GM21423 (cell line): ENCODE measurements around the gene IL6R.
A peak's percentile ranks its signal among the peaks of the same experiment; 100 is the strongest.
"Not testable (repeated sequence)": the region's sequence is repeated elsewhere in the genome, so short reads cannot be mapped to it uniquely, and the experiment has no call there.

ENCODE experiments used
- ATAC-seq: cut with Tn5 transposase; IDR thresholded peaks from one replicate; pipeline ENCODE4 v1.9.1; 2021; ENCODE audit warnings: mild to moderate bottlenecking, moderate library complexity; ENCODE audit not compliant: unreplicated experiment

Gene IL6R

GRCh38 chr1:154404984-154405746 is at the start of gene IL6R:
Gene IL6R (plus strand): TSS chr1:154405343. CDS start chr1:154405630, 287 bp downstream.
- peak; percentile 33 for ATAC-seq

DNA sequence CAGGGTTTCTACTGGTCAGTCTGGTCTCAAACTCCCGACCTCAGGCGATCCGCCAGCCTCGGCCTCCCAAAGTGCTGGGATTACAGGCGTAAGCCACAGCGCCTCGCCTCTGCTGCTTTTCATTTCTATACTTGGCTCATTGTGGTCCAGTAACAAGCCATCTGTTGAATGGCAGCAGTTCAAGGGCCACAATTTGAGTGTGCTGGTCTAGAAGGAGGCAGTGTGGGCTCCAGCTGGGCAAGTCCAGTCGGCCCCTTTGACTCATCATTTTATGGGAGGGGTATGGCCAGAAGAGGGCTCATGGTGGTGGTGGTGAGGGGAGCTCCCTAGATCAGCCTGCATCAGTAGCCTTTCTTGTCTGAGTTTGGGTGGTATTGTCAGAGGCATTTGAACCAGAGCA is 46.6 kb upstream of the IL6R start:
- no peak for ATAC-seq

- ATAC-seq = no peak
Observed at GRCh38 chr1:154360288-154360687, 44.9 kb upstream of the IL6R start.

GRCh38 chr1:154360881-154361280 is 44.3 kb upstream of the IL6R start:
- not testable (repeated sequence) for ATAC-seq

DNA sequence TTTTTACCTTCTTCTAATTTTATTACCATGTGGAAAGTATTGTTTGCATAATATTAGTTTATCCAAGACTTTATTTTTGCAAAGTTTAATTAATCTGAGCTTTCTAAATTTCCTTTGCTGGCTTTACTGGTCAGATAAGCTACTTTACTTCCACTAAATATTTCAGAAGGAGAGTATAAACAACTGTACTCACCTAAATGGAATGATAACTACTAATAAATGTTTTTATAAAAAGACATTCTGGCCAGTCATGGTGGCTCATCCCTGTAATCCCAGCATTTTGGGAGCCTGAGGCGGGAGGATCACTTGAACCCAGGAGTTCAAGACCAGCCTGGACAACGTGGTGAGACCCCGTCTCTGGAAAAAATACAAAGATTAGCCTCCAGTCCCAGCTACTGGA is 43.8 kb upstream of the IL6R start:
- no peak for ATAC-seq

GRCh38 chr1:154371436-154371835 is 33.7 kb upstream of the IL6R start:
- no peak for ATAC-seq

DNA sequence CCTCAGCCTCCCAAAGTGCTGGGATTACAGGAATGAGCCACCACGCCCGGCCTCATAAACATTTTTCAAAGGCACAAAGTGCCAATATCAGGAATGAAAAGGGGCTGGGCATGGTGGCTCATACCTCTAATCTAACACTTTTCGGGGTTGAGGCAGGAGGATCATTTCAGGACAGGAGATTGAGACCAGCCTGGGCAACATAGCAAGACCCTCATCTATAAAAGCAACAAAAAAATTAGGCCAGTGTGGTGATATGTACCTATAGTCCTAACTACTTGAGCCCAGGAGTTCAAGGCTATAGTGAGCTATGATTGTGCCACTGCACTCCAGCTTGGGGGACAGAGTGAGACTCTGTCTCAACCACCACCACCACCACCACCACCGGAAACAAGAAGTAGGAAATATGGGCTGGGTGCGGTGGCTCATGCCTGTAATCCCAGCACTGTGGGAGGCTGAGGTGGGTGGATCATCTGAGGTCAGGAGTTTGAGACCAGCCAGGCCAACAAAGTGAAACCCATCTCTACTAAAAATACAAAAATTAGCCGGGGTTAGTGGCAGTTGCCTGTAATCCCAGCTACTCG is 31.3 kb upstream of the IL6R start:
- not testable (repeated sequence) for ATAC-seq

DNA sequence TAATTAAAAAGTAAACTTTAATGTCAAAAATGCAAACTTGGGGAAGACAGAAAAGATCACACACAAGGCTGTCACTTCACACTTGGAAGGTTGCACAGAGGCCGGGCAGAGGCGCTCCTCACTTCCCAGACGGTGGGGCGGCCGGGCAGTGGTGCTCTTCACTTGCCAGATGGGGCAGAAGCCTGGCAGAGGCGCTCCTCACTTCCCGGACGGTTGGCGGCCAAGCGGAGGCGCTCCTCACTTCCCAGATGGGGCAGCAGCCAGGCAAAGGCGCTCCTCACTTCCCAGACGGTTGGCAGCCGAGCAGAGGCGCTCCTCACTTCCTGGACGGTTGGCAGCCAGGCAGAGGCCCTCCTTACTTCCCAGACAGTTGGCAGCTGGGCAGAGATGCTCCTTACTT is 25.8 kb upstream of the IL6R start:
- ATAC-seq = no peak

GRCh38 chr1:154384650-154385489 is 20.3 kb upstream of the IL6R start:
- ATAC-seq = no peak

DNA sequence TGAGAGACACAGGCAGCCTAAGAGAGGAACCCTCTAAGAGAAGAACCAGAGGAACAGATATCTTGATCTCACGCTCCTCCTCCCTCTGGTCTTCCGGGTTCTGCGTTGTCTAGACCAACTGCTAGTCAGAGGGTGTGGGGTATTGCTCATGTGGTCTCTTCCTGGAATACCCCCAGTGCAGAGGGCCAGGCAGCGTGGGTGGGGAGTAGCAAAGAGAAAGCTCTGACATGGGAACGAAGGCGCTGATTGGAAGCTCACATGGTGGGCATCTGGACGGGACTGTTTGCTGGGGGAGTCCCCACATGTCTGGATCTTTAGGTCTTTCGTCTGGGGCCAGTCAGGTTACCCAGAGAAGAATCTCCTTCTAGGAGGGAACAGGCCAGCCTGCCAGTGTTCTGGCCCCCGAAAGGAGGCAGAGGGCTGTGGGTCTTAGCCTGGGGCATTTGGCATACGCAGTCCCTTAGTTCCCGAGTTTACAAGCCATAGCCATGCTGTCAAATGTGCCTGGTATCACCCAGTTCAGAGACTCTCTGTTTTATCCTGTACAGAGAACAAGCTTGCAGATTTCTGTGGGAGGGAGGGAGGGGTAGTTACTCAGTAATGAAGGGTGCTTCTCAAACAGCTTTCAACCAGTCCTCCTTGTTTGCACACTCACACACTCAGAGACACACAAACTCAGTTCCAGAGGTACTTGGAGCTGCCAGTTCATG is 18.3 kb upstream of the IL6R start:
- ATAC-seq = no peak

DNA sequence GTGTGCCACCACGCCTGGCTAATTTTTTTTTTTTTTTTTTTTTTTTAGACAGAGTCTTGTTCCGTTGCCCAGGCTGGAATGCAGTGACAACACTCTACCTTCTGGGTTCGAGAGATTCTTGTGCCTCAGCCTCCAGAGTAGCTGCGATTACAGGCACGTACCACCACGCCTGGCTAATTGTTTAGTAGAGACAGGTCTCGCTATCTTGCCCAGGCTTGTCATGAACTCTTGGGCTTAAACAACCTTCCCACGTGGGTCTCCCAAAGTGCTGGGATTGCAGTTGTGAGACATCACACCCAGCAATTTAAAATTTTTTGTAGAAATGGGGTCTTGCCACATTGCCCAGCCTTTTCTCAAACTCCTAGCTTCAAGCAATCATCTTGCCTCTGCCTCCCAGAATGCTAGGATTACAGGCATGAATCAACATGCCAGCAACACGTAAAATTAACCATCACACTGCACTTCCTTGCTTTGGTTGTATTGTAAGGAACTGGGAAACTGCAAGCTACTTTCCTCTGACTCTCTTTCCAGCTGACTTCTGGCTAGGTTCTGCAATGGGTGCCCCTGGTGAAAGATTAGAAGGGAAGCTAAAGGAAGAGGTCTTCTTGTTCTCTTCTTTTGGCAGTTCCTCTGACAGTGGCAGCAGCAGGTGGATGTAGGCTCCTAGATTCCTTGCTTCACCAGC is 13.9 kb upstream of the IL6R start:
- no peak for ATAC-seq

- ATAC-seq = no peak
Observed at GRCh38 chr1:154398141-154398540, 7.0 kb upstream of the IL6R start.

- ATAC-seq = no peak
Observed at GRCh38 chr1:154398678-154399077, 6.5 kb upstream of the IL6R start.

DNA sequence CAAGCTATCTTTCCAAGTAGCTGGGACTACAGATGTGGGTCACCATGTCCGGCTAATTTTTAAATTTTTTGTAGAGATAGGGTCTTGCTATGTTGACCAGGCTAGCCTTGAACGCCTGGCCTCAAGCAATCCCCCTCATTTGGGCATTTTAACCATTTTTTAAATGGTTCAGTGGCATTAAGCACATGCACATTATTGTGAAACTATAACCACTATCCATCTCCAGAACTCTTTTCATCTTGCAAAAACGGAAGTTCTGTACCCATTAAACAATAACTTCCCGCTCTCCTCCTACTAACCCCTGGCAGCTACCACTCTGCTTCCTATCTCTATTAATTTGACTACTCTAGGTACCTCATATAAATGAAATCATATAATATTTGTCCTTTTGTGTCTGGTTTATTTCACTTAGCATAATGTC is 4.8 kb upstream of the IL6R start:
- no peak for ATAC-seq

GRCh38 chr1:154402409-154402921 is 2.7 kb upstream of the IL6R start:
- no peak for ATAC-seq

DNA sequence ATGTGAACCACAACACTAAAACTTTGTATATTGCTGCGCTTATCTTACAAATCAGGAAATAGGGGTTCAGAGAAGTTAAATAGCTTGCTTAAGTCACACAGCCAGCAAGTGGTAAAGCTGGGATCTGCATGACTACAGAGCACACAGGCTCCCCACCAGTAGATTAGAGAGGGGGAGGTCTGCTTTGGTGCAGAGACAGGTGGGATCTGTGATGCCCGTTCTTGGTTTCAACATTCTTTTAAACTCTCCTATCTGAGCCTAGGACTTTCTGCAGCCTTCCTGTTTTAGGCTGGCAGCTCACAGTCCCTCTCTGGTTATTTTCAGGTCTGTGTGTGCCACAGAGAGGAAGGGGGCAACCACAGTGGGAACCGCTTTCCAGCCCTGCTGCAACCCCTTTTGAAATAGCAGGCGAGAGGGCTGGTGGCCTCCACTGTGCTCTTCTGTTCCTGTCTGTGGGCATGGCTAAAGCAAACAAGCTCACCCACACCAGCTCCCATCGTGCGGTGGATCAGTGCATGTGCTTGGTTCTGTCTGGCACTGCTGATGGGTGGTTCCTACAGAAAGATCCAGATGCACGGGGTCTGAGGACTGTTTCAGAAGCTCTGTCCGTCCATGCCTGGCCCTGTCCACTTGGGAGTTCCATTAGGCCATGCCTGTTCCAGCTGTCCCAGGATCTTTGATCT is 1.7 kb upstream of the IL6R start:
- ATAC-seq = no peak

DNA sequence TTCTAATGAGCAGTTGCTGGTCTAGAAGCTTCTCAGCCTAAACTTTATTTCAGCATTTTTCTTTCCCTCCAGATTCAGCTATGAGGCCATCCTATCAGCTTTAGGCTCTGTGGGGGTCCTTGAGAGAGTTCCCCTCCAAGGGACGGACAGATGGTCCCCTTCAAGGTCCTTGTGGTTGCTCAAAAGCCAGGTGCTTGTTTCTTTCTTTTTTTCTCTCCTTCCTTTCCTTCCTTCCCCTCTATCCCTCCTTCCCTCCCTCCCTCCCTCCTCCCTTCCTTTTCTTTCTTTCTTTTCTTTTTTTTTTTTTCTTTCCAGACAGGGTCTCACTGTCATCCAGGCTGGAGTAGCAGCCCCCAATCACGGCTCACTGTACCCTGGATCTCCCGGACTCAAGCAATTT is 1.2 kb upstream of the IL6R start:
- ATAC-seq = no peak

- no peak for ATAC-seq
Observed at GRCh38 chr1:154404511-154404931, 622 bp upstream of the IL6R start.

- ATAC-seq = no peak
Observed at GRCh38 chr1:154405747-154406571, 816 bp downstream of the IL6R start.
